Parathyroid adenoma (tissue), 2 donors: ENCODE data around the gene DTNB.

ENCODE experiments used
- H2AFZ ChIP-seq: fragments of 300-600 bp; sonication (generic); one replicate; pipeline ENCODE4 v1.7.0; 2017; ENCODE audit warnings: antibody characterized with exemption, mild to moderate bottlenecking
- H3K27ac ChIP-seq: fragments of 300-600 bp; sonication (generic); one replicate; pipeline ENCODE4 v1.7.0; 2017
- H3K27me3 ChIP-seq: fragments of 300-600 bp; sonication (generic); one replicate; pipeline ENCODE4 v1.7.0; 2017; ENCODE audit warnings: low read length; ENCODE audit not compliant: control insufficient read depth, insufficient read depth
- H3K36me3 ChIP-seq: fragments of 300-600 bp; sonication (generic); one replicate; pipeline ENCODE4 v1.7.0; 2017; ENCODE audit warnings: low read length; ENCODE audit not compliant: control insufficient read depth, insufficient read depth
- H3K4me1 ChIP-seq: fragments of 300-600 bp; sonication (generic); one replicate; pipeline ENCODE4 v1.7.0; 2017; ENCODE audit warnings: control low read depth
- H3K4me2 ChIP-seq: fragments of 300-600 bp; sonication (generic); one replicate; pipeline ENCODE4 v1.7.0; 2017; ENCODE audit warnings: low read length
- H3K4me3 ChIP-seq: fragments of 300-600 bp; sonication (generic); one replicate; pipeline ENCODE4 v1.7.0; 2017; ENCODE audit warnings: low read depth, low read length
- H3K79me2 ChIP-seq: fragments of 300-600 bp; sonication (generic); one replicate; pipeline ENCODE4 v1.7.0; 2017; ENCODE audit warnings: control low read depth
- H3K9ac ChIP-seq: fragments of 300-600 bp; sonication (generic); one replicate; pipeline ENCODE4 v1.7.0; 2017; ENCODE audit warnings: mild to moderate bottlenecking
- H3K9me3 ChIP-seq: fragments of 300-600 bp; sonication (generic); one replicate; pipeline ENCODE4 v1.7.0; 2017; ENCODE audit warnings: low read length; ENCODE audit not compliant: control insufficient read depth
- CTCF ChIP-seq: fragments of 300-600 bp; sonication (generic); IDR thresholded peaks from one replicate; pipeline ENCODE4 v1.7.0; 2017; ENCODE audit warnings: antibody characterized with exemption, mild to moderate bottlenecking
- donor health status: primary hyperparathyroidism.

Gene DTNB

DNA sequence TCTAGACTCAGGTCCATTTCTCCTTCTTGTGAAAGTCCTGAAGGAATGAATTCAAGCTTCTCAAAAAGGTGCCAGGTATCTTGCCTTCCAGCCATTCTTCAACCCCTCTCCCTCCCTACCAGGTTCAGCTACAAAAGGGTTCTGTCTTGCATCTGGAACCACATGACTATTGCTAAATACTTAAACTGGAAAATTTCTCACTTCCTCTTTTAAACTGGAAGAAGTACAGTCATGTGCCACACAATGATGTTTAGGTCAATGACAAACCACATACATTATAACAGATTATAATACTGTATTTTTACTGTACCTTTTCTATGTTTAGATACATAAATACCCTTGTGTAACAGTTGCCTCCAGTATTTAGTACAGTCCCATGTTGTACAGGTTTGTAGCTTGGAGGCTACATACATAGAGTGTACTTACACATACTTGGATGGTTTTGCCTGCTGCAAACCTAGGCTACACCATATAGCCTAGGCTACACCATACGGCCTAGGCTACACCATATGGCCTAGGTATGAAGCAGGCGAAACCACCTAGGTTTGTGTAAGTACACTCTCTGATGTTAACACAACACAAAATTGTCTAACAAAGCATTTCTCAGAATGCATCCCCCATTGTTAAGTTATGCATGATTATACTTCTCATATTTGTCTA lies 189.6 kb downstream of the DTNB start:
- H3K27me3 ChIP-seq: no peaks in the 10 kb centered on the region
- TF ChIP-seq CTCF: no peak
- no peaks in the 10 kb centered on the region for H3K79me2 ChIP-seq
- no peaks in the 10 kb centered on the region for H3K9me3 ChIP-seq
- H3K4me3 ChIP-seq: no peak overlapping the region
- no peak overlapping the region for H2AFZ ChIP-seq
- no peak overlapping the region for H3K9ac ChIP-seq
- H3K4me2 ChIP-seq: no peak overlapping the region
- H3K36me3 ChIP-seq: no peaks in the 10 kb centered on the region
- H3K27ac ChIP-seq: no peak overlapping the region
- H3K4me1 ChIP-seq: no peaks in the 10 kb centered on the region

GRCh38 chr2:25482341-25482740 lies 191.0 kb downstream of the DTNB start:
- Histone ChIP-seq H3K9me3 (no peaks in the 10 kb centered on the region), H3K4me1 (no peaks in the 10 kb centered on the region), H3K9ac (no peak overlapping the region), H2AFZ (no peak overlapping the region), H3K4me3 (no peak overlapping the region), H3K27me3 (no peaks in the 10 kb centered on the region), H3K36me3 (no peaks in the 10 kb centered on the region), H3K79me2 (no peaks in the 10 kb centered on the region), H3K27ac (no peak overlapping the region), H3K4me2 (no peak overlapping the region)
- no peak for TF ChIP-seq CTCF

- Histone ChIP-seq H3K4me3 (no peak overlapping the region), H3K9ac (no peak overlapping the region), H3K27ac (no peak overlapping the region), H3K9me3 (no peaks in the 10 kb centered on the region), H3K36me3 (no peaks in the 10 kb centered on the region), H3K4me1 (no peaks in the 10 kb centered on the region), H3K27me3 (no peaks in the 10 kb centered on the region), H3K79me2 (no peaks in the 10 kb centered on the region), H3K4me2 (no peak overlapping the region), H2AFZ (no peak overlapping the region)
- no peak for TF ChIP-seq CTCF
Observed at GRCh38 chr2:25481381-25482300, 191.7 kb downstream of the DTNB start.

DNA sequence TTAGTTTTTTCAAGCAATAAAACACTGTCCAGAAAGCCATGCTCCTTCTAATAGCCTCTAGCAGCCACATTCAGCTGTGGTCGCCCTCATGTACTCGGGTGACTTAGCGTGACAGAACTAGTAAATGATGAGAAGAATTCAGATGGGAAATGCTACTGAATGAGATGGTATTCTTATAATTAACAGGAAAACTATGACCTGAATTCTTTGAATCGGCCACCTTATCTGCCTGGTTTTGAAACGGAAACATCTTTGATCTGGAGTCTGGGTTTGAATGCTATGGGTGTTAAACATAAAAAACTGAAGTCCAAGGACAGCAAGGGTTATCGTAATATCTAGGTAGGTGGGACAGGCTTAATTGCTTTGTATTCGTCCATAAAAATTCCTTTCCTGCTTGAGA lies 192.8 kb downstream of the DTNB start:
- Histone ChIP-seq H3K27me3 (no peaks in the 10 kb centered on the region), H3K9ac (no peak overlapping the region), H2AFZ (no peak overlapping the region), H3K9me3 (no peaks in the 10 kb centered on the region), H3K79me2 (no peaks in the 10 kb centered on the region), H3K36me3 (no peaks in the 10 kb centered on the region), H3K4me2 (no peak overlapping the region), H3K4me3 (no peak overlapping the region), H3K4me1 (no peaks in the 10 kb centered on the region), H3K27ac (no peak overlapping the region)
- no peak for TF ChIP-seq CTCF
